MM.1S (cell line): Measurements from ENCODE around the gene MPZL3.
"Not testable (repeated sequence)": the region's sequence is repeated elsewhere in the genome, so short reads cannot be mapped to it uniquely, and the experiment has no call there.

ENCODE experiments used
- DNase-seq: peaks from one replicate; pipeline ENCODE4 v3.0.0-alpha.2; 2015
- H2AFZ ChIP-seq: fragments of 300-600 bp; sonication (generic); 2 replicates; pipeline ENCODE4 v1.6.0; 2016; ENCODE audit warnings: antibody characterized with exemption, low read length
- H3F3A ChIP-seq: fragments of 300-600 bp; sonication (generic); 2 replicates; pipeline ENCODE4 v1.6.1; 2016; ENCODE audit warnings: mild to moderate bottlenecking, antibody characterized with exemption, low read length, moderate library complexity, mixed read lengths; ENCODE audit not compliant: insufficient read depth
- H3K27ac ChIP-seq: fragments of 300-600 bp; sonication (generic); 2 replicates; pipeline ENCODE4 v1.5.1; 2016; ENCODE audit warnings: mild to moderate bottlenecking, low read length
- H3K27me3 ChIP-seq: fragments of 300-600 bp; sonication (generic); replicated peaks from 2 replicates; pipeline ENCODE4 v1.6.0; 2016; ENCODE audit warnings: low read length; ENCODE audit not compliant: insufficient read depth
- H3K36me3 ChIP-seq: fragments of 300-600 bp; sonication (generic); replicated peaks from 2 replicates; pipeline ENCODE4 v1.6.1; 2016; ENCODE audit warnings: mild to moderate bottlenecking, low read length, mixed read lengths; ENCODE audit not compliant: insufficient read depth
- H3K4me1 ChIP-seq: fragments of 300-600 bp; sonication (generic); 2 replicates; pipeline ENCODE4 v1.6.1; 2016; ENCODE audit warnings: low read length, mixed read lengths
- H3K4me2 ChIP-seq: fragments of 300-600 bp; sonication (generic); 2 replicates; pipeline ENCODE4 v1.6.0; 2016; ENCODE audit warnings: low read depth, low read length
- H3K4me3 ChIP-seq: fragments of 300-600 bp; sonication (generic); 2 replicates; pipeline ENCODE4 v1.5.1; 2016; ENCODE audit warnings: low read length, mixed read lengths
- H3K79me2 ChIP-seq: fragments of 300-600 bp; sonication (generic); 2 replicates; pipeline ENCODE4 v1.6.1; 2016; ENCODE audit warnings: mixed run types, low read length, mixed read lengths
- H3K9ac ChIP-seq: fragments of 300-600 bp; sonication (generic); 2 replicates; pipeline ENCODE4 v1.6.1; 2016; ENCODE audit warnings: low read length, mixed read lengths
- H3K9me2 ChIP-seq: fragments of 300-600 bp; sonication (generic); replicated peaks from 2 replicates; pipeline ENCODE4 v1.6.1; 2016; ENCODE audit warnings: mild to moderate bottlenecking, low read length, mixed read lengths; ENCODE audit not compliant: insufficient read depth
- H3K9me3 ChIP-seq: fragments of 300-600 bp; sonication (generic); replicated peaks from 2 replicates; pipeline ENCODE4 v1.6.1; 2016; ENCODE audit warnings: mild to moderate bottlenecking, low read length, mixed read lengths; ENCODE audit not compliant: insufficient read depth
- H4K20me1 ChIP-seq: fragments of 300-600 bp; sonication (generic); 2 replicates; pipeline ENCODE4 v1.6.1; 2016; ENCODE audit warnings: mild to moderate bottlenecking, low read length, moderate library complexity, mixed read lengths; ENCODE audit not compliant: insufficient read depth
- EZH2 ChIP-seq: fragments of 300-600 bp; sonication (generic); optimal IDR thresholded peaks from 2 replicates; pipeline ENCODE3; 2017; ENCODE audit warnings: low read depth, mild to moderate bottlenecking, antibody characterized with exemption, low read length, mixed read lengths
- EZH2phosphoT487 ChIP-seq: fragments of 300-600 bp; sonication (generic); IDR thresholded peaks from 2 replicates; pipeline ENCODE4 v1.6.1; 2018; ENCODE audit warnings: antibody characterized with exemption, low read length
- TF ChIP-seq, protein P1 (sequence below): fragments of 300-600 bp; sonication (generic); IDR thresholded peaks from 2 replicates; pipeline ENCODE4 v1.5.1; 2016; ENCODE audit warnings: antibody characterized with exemption, low read length, mixed read lengths

Gene MPZL3

GRCh38 chr11:118198370-118198769 lies 53.8 kb downstream of the MPZL3 start:
- Histone ChIP-seq H3K79me2 (no peaks in the 10 kb centered on the region), H3K4me1 (no peaks in the 10 kb centered on the region), H2AFZ (peak overlapping the region; percentile 41; the same call in 1 of the 2 replicates), H3K36me3 (no peaks in the 10 kb centered on the region), H3K27me3 (peaks cover 15% of the 10 kb centered on the region), H3F3A (no peaks in the 10 kb centered on the region), H3K27ac (no peak overlapping the region), H3K4me2 (peak overlapping the region; percentile 69), H3K9ac (peak overlapping the region; percentile 16; the same call in 1 of the 2 replicates), H3K9me3 (no peaks in the 10 kb centered on the region), H3K9me2 (no peaks in the 10 kb centered on the region), H3K4me3 (peak overlapping the region; percentile 38), H4K20me1 (no peaks in the 10 kb centered on the region)
- TF ChIP-seq EZH2 (no peak), EZH2phosphoT487 (no peak)
- TF ChIP-seq, protein P1, sequence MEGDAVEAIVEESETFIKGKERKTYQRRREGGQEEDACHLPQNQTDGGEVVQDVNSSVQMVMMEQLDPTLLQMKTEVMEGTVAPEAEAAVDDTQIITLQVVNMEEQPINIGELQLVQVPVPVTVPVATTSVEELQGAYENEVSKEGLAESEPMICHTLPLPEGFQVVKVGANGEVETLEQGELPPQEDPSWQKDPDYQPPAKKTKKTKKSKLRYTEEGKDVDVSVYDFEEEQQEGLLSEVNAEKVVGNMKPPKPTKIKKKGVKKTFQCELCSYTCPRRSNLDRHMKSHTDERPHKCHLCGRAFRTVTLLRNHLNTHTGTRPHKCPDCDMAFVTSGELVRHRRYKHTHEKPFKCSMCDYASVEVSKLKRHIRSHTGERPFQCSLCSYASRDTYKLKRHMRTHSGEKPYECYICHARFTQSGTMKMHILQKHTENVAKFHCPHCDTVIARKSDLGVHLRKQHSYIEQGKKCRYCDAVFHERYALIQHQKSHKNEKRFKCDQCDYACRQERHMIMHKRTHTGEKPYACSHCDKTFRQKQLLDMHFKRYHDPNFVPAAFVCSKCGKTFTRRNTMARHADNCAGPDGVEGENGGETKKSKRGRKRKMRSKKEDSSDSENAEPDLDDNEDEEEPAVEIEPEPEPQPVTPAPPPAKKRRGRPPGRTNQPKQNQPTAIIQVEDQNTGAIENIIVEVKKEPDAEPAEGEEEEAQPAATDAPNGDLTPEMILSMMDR, result peak; percentile 86
- DNase-seq, result peak; percentile 60

- no peak overlapping the region for H3K4me2 ChIP-seq
- DNase-seq, result no peak
- H3K36me3 ChIP-seq, result no peaks in the 10 kb centered on the region
- H3K27ac ChIP-seq, result no peak overlapping the region
- no peak overlapping the region for H3K9ac ChIP-seq
- H3K9me2 ChIP-seq, result no peaks in the 10 kb centered on the region
- H4K20me1 ChIP-seq, result no peaks in the 10 kb centered on the region
- TF ChIP-seq EZH2phosphoT487, result no peak
- TF ChIP-seq, protein P1, result no peak
- no peak for TF ChIP-seq EZH2
- no peak overlapping the region for H3K4me3 ChIP-seq
- H3F3A ChIP-seq, result no peaks in the 10 kb centered on the region
- no peaks in the 10 kb centered on the region for H3K9me3 ChIP-seq
- H2AFZ ChIP-seq, result no peak overlapping the region
- H3K4me1 ChIP-seq, result no peaks in the 10 kb centered on the region
- no peaks in the 10 kb centered on the region for H3K79me2 ChIP-seq
- peaks cover 15% of the 10 kb centered on the region for H3K27me3 ChIP-seq
These were observed 57.1 kb downstream of the MPZL3 start for GRCh38 chr11:118194835-118195627.

DNA sequence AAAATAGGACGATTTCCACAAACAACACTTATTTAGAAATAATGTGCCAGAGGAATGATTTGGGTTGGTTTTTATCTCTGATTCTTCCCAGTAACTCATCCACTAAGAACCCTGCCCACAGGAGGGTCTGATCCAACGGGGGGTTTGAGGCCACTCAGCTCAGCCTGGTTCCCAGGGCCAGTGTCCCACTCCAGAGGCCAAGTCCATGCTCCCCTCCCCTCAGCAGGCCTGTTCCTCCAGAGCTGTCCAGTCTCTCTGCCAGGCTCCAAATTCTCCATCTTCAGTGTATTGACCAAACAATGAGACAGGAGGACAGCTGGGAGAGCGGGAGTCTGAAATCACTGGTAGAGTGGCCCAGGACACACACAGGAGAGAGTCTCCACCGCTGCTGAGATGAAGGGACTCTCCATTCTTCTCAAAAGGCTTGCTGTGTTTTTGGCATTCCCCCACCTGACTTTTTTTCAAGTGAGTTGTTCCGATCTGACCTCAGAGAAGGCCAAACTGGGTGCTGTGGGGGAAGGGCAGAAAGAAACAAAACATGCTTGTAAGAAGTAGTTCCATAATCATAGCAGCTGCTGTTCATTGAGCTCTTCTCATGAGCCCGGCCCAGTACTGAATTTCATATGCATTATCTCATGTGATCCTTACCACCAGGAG lies 58.1 kb downstream of the MPZL3 start:
- H3K27me3 ChIP-seq, result peaks cover 15% of the 10 kb centered on the region
- no peak overlapping the region for H2AFZ ChIP-seq
- no peaks in the 10 kb centered on the region for H3F3A ChIP-seq
- TF ChIP-seq, protein P1, result no peak
- TF ChIP-seq EZH2 (no peak), EZH2phosphoT487 (no peak)
- no peaks in the 10 kb centered on the region for H3K9me3 ChIP-seq
- H3K4me3 ChIP-seq, result no peak overlapping the region
- no peaks in the 10 kb centered on the region for H3K4me1 ChIP-seq
- no peaks in the 10 kb centered on the region for H3K9me2 ChIP-seq
- no peak for DNase-seq
- no peak overlapping the region for H3K27ac ChIP-seq
- no peaks in the 10 kb centered on the region for H3K79me2 ChIP-seq
- H3K36me3 ChIP-seq, result no peaks in the 10 kb centered on the region
- H4K20me1 ChIP-seq, result no peaks in the 10 kb centered on the region
- H3K9ac ChIP-seq, result no peak overlapping the region
- H3K4me2 ChIP-seq, result no peak overlapping the region

DNA sequence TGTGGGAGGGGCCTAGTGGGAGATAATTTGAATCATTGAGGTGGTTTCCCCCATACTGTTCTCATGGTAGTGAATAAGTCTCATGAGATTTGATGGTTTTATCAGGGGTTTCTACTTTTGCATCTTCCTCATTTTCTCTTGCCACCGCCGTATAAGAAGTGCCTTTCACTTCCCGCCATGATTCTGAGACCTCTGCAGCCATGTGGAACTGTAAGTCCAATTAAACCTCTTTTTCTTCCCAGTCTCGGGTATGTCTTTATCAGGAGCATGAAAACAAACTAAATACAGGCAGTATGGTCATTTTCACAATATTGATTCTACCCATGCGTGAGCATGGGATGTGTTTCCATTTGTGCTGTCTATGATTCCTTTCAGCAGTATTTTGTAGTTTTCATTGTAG lies 59.3 kb downstream of the MPZL3 start:
- not testable (repeated sequence) for H2AFZ ChIP-seq, H3K79me2 ChIP-seq, DNase-seq, H3K9me3 ChIP-seq, H3K27ac ChIP-seq, H3F3A ChIP-seq, H3K4me1 ChIP-seq, H4K20me1 ChIP-seq, H3K9me2 ChIP-seq, H3K9ac ChIP-seq, H3K4me2 ChIP-seq, H3K36me3 ChIP-seq, H3K4me3 ChIP-seq
- peaks cover 12% of the 10 kb centered on the region for H3K27me3 ChIP-seq

- H3K9me2 ChIP-seq, DNase-seq, H3K9me3 ChIP-seq, H3F3A ChIP-seq, H3K79me2 ChIP-seq, H3K4me1 ChIP-seq, H3K27ac ChIP-seq, H3K4me3 ChIP-seq, H3K27me3 ChIP-seq, H4K20me1 ChIP-seq, H2AFZ ChIP-seq, H3K9ac ChIP-seq, H3K4me2 ChIP-seq, H3K36me3 ChIP-seq: not testable (repeated sequence)
These were observed 61.1 kb downstream of the MPZL3 start for GRCh38 chr11:118190942-118191506.
